Spleen (tissue), 7 donors: Measurements from ENCODE around the gene CA12.

Source experiments
- CTCF ChIP-seq, 11 experiments: fragments of 200-600 bp in 7 of 11; fragments of 450-650 bp in 4 of 11; sonication (generic) in 4 of 11; IDR thresholded peaks in 8 of 11; conservative IDR thresholded peaks in 3 of 11; 1 replicate in 7 of 11; 2 replicates in 4 of 11; pipeline versions ENCODE4 v1.4.0 to v1.8.0; 2016 to 2021; ENCODE audit warnings: antibody characterized with exemption in 11 of 11, inconsistent platforms in 4 of 11, mild to moderate bottlenecking in 1 of 11
- POLR2AphosphoS5 ChIP-seq, 3 donors: sonication (generic); formaldehyde crosslinking; IDR thresholded peaks; one replicate each; pipeline ENCODE4 v1.5.1; 2017; ENCODE audit warnings: antibody characterized with exemption in 3 of 3
- donor health status: DM: no; HTN: no; CAD: no; lungs with moderate emphysema.
- donor health status: DM: no; HTN: no; CAD: no.
- donor health status: DM: no; HTN: no; CAD: no.

DNA sequence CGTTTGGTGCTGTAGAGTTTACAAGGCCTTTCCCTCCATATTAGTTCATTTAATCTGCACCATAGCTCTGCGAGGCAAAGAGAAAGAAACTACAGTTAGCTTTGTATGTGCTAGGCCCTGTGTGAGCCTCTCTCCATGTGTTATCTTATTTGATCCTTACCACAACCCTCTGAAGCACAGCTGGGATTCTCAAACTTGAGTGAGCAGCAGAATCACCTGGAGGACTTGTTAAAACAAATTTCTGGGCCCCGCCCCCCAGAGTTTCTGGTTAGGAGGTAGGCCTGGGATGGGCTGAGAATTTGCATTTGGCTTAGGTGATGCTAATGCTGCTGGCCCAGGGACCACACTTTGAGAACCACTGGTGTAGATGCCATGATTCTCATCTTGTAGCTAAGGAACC lies 12.3 kb downstream of the CA12 start:
- TF ChIP-seq CTCF (IDR thresholded peaks at IDR 0.05 in 8 of 11, conservative IDR thresholded peaks at IDR 0.05 in 3 of 11) (no peak), POLR2AphosphoS5 (IDR thresholded peaks at IDR 0.05) (no peak)
